ENCODE data around the gene ARHGDIA.

- TF ChIP-seq CTCF (IDR thresholded peaks at IDR 0.05) = no peak
- TF ChIP-seq POLR2A (IDR thresholded peaks at IDR 0.05) = no peak
Measured at GRCh38 chr17:81840826-81841778, 30.0 kb downstream of the ARHGDIA start.

Measured in heart left ventricle (tissue), 13 donors.